ENCODE measurements around the gene EFCAB11.

DNA sequence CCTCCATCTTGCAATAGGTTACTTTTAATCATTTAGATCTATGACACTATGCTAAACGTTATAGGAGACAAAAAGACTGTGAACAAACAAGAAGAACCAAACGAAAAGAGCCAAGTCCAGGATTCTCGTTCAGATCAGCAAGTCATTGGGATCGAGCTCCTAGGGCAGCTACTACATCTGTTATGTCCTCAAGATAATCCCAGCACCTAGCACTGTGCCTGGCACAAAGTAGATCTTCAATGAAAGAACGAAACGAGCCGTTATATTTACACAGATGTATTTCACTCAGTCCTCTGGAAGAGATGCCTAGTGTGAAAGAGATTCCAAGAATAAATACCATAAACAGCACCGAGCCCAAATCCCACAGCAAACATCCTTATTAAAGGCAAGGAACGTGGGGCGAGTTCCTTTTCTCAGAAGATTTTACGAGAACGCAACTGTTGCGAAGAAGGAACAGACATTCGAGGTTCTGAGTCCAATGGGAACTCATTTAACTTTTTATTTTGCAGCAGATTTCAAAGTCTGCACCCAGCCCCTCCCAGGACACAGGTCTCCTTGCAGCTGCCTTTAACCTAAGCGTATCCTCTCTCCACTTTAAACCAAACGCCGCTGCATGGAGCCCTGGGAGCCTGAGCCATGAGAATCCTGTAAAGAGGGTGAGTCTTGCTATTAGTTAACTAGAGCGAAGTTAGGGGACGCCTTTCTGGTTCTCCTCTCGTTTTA is 653 bp upstream of the EFCAB11 start:
- TF ChIP-seq POLR2AphosphoS5 (IDR thresholded peaks at IDR 0.05) (no peak), POLR2A (IDR thresholded peaks at IDR 0.05) (no peak), EP300 (IDR thresholded peaks at IDR 0.05) (no peak)
- TF ChIP-seq, protein P1, sequence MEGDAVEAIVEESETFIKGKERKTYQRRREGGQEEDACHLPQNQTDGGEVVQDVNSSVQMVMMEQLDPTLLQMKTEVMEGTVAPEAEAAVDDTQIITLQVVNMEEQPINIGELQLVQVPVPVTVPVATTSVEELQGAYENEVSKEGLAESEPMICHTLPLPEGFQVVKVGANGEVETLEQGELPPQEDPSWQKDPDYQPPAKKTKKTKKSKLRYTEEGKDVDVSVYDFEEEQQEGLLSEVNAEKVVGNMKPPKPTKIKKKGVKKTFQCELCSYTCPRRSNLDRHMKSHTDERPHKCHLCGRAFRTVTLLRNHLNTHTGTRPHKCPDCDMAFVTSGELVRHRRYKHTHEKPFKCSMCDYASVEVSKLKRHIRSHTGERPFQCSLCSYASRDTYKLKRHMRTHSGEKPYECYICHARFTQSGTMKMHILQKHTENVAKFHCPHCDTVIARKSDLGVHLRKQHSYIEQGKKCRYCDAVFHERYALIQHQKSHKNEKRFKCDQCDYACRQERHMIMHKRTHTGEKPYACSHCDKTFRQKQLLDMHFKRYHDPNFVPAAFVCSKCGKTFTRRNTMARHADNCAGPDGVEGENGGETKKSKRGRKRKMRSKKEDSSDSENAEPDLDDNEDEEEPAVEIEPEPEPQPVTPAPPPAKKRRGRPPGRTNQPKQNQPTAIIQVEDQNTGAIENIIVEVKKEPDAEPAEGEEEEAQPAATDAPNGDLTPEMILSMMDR (IDR thresholded peaks at IDR 0.05) = no peak
